SK-N-SH (cell line): Measurements from ENCODE around the gene REC114. TPM values are rescaled to one million over a fixed set of nuclear protein-coding genes. Genes with fewer than 3 reads are reported as not detected.
"Not testable (repeated sequence)": the region's sequence is repeated elsewhere in the genome, so short reads cannot be mapped to it uniquely, and the experiment has no call there.

ENCODE experiments used
- CTCF ChIA-PET: fragments of 300-600, 350-600 bp; formaldehyde crosslinking; extraction: SDS; loops from one replicate; lab custom pipeline; 2021; lab: Yijun Ruan, JAX
- POLR2A ChIA-PET: fragments of 350-600 bp; sonication (Branson Sonifier 250); formaldehyde crosslinking; extraction: SDS; loops from one replicate; lab custom pipeline; 2020; ENCODE audit warnings: antibody characterized with exemption, inconsistent platforms; lab: Yijun Ruan, JAX
- DNase-seq: peaks from one replicate; pipeline ENCODE4 v3.0.0; 2012
- H2AFZ ChIP-seq: fragments of 200-600 bp; sonication (generic); 2 replicates; pipeline ENCODE4 v1.8.1; 2016; ENCODE audit warnings: antibody characterized with exemption, mild to moderate bottlenecking, low read depth
- H3F3A ChIP-seq: fragments of 200-600 bp; sonication (generic); replicated peaks from 2 replicates; pipeline ENCODE3; 2016; ENCODE audit warnings: antibody characterized with exemption, mild to moderate bottlenecking; ENCODE audit not compliant: insufficient read depth
- H3K27ac ChIP-seq, 2 experiments: fragments of 200-500 bp in 1 of 2; fragments of 200-600 bp in 1 of 2; sonication (Bioruptor generic) in 1 of 2; sonication (generic), shearing (Covaris generic) in 1 of 2; 2 replicates each; pipeline versions ENCODE4 v1.5.1 to v1.6.1; 2014 to 2016; ENCODE audit warnings: low read depth in 2 of 2, inconsistent platforms in 1 of 2, low read length in 1 of 2, mild to moderate bottlenecking in 1 of 2, mixed read lengths in 1 of 2
- H3K27me3 ChIP-seq: fragments of 200-600 bp; sonication (generic), shearing (Covaris generic); 2 replicates; pipeline ENCODE4 v1.6.1; 2016; ENCODE audit warnings: mixed run types; ENCODE audit not compliant: insufficient read depth
- H3K36me3 ChIP-seq, 2 experiments: fragments of 200-500 bp in 1 of 2; fragments of 200-600 bp in 1 of 2; sonication (Bioruptor generic) in 1 of 2; sonication (generic) in 1 of 2; replicated peaks in 1 of 2; 2 replicates each; pipeline versions ENCODE3 to v1.5.1; 2014 to 2016; ENCODE audit warnings: low read length in 1 of 2, mild to moderate bottlenecking in 1 of 2; ENCODE audit not compliant: insufficient read depth in 2 of 2, control insufficient read depth in 1 of 2
- H3K4me1 ChIP-seq, 2 experiments: fragments of 200-500 bp in 1 of 2; fragments of 200-600 bp in 1 of 2; sonication (Bioruptor generic) in 1 of 2; sonication (generic), shearing (Covaris generic) in 1 of 2; 2 replicates each; pipeline versions ENCODE4 v1.5.1 to v1.6.1; 2014 to 2016; ENCODE audit warnings: low read depth in 1 of 2, low read length in 1 of 2, mixed run types in 1 of 2; ENCODE audit not compliant: insufficient read depth in 2 of 2, control insufficient read depth in 1 of 2
- H3K4me2 ChIP-seq: fragments of 200-600 bp; sonication (generic), shearing (Covaris generic); 2 replicates; pipeline ENCODE4 v1.6.1; 2017; ENCODE audit warnings: mixed run types
- H3K4me3 ChIP-seq, 2 experiments: fragments of 200-500 bp in 1 of 2; fragments of 200-600 bp in 1 of 2; sonication (Bioruptor generic) in 1 of 2; sonication (generic), shearing (Covaris generic) in 1 of 2; 2 replicates each; pipeline versions ENCODE4 v1.5.1 to v1.8.1; 2014 to 2016; ENCODE audit warnings: low read depth in 2 of 2, inconsistent platforms in 1 of 2, low read length in 1 of 2, mild to moderate bottlenecking in 1 of 2, mixed read lengths in 1 of 2, moderate library complexity in 1 of 2
- H3K79me2 ChIP-seq: fragments of 200-600 bp; sonication (generic); 2 replicates; pipeline ENCODE4 v1.8.1; 2017; ENCODE audit warnings: mild to moderate bottlenecking; ENCODE audit not compliant: insufficient read depth
- H3K9ac ChIP-seq: fragments of 200-600 bp; sonication (generic); 2 replicates; pipeline ENCODE4 v1.6.1; 2017; ENCODE audit warnings: mixed run types
- H3K9me2 ChIP-seq: fragments of 200-600 bp; sonication (generic); 2 replicates; pipeline ENCODE4 v1.6.1; 2017; ENCODE audit warnings: mixed run types
- H3K9me3 ChIP-seq: fragments of 200-600 bp; sonication (generic); 2 replicates; pipeline ENCODE4 v1.6.1; 2017; ENCODE audit warnings: mixed run types, mild to moderate bottlenecking, moderate library complexity
- H4K20me1 ChIP-seq: fragments of 200-600 bp; sonication (generic); 2 replicates; pipeline ENCODE4 v1.6.1; 2017; ENCODE audit warnings: mild to moderate bottlenecking, mixed run types; ENCODE audit not compliant: insufficient read depth
- ELF1 ChIP-seq: IDR thresholded peaks from 2 replicates; pipeline ENCODE4 v1.4.0; 2012
- EP300 ChIP-seq, 2 experiments: IDR thresholded peaks; 2 replicates each; pipeline versions ENCODE4 v1.4.0 to v1.6.1; 2012; ENCODE audit warnings: borderline replicate concordance in 1 of 2, low read depth in 1 of 2, low read length in 1 of 2
- FOXJ3 ChIP-seq: sonication (generic); formaldehyde crosslinking; IDR thresholded peaks from 2 replicates; pipeline ENCODE4 v1.5.1; 2020; ENCODE audit warnings: mild to moderate bottlenecking, missing genetic modification reagents
- GABPA ChIP-seq: IDR thresholded peaks from 2 replicates; pipeline ENCODE4 v1.4.0; 2012; ENCODE audit warnings: low read depth, mild to moderate bottlenecking
- GATA2 ChIP-seq: sonication (generic); formaldehyde crosslinking; IDR thresholded peaks from 2 replicates; pipeline ENCODE4 v1.5.0; 2020; ENCODE audit warnings: mild to moderate bottlenecking, missing genetic modification reagents
- IRF3 ChIP-seq: fragments of 150-350 bp; IDR thresholded peaks from 2 replicates; pipeline ENCODE4 v1.6.1; 2016; ENCODE audit warnings: mild to moderate bottlenecking, low read depth, low read length
- JUND ChIP-seq: IDR thresholded peaks from 2 replicates; pipeline ENCODE4 v1.4.0; 2012
- NFIC ChIP-seq: IDR thresholded peaks from 2 replicates; pipeline ENCODE4 v1.4.0; 2012; ENCODE audit warnings: borderline replicate concordance
- RAD21 ChIP-seq: IDR thresholded peaks from 2 replicates; pipeline ENCODE4 v1.6.1; 2012; ENCODE audit warnings: mild to moderate bottlenecking, low read length
- RFX5 ChIP-seq: IDR thresholded peaks from 2 replicates; pipeline ENCODE4 v1.6.1; 2012; ENCODE audit warnings: mild to moderate bottlenecking, improper control_type of control experiment, low read length
- TCF12 ChIP-seq: IDR thresholded peaks from 2 replicates; pipeline ENCODE4 v1.4.0; 2012
- USF2 ChIP-seq: fragments of 150-350 bp; IDR thresholded peaks from 2 replicates; pipeline ENCODE4 v1.6.1; 2017; ENCODE audit warnings: antibody characterized with exemption, low read length, low read depth, borderline replicate concordance
- WGBS: methylation state at CpG from one replicate; pipeline ENCODE4 v1.1.6; 2017; ENCODE audit warnings: low lambda C conversion rate; 5-methylcytosine and 5-hydroxymethylcytosine counted together
- polyA plus RNA-seq, 3 experiments: library from polyadenylated mRNA; depleted of rRNA; stranded (reverse); fragments of >200 nt; gene quantifications; 2 replicates each; pipeline ENCODE4 v1.2.3, GENCODE V29; 2012
- TF ChIP-seq, protein P1 (sequence below): IDR thresholded peaks from 2 replicates; pipeline ENCODE4 v1.4.0; 2012; ENCODE audit warnings: low read depth
- TF ChIP-seq, protein P2 (sequence below): IDR thresholded peaks from 2 replicates; pipeline ENCODE4 v1.4.0; 2012; ENCODE audit warnings: low read depth, borderline replicate concordance

Gene REC114
- polyA plus RNA-seq, 1 of the 3 experiments (the other 2 are of a cell fraction) = not detected

- no peak overlapping the region for H2AFZ ChIP-seq
- H3K79me2 ChIP-seq = no peaks in the 10 kb centered on the region
- ChIA-PET CTCF (interaction anchor here (0.9 to 1.2 kb wide), 3 partner anchors 16 to 41 kb away, joined by 3 to 5 read pairs (median 4); no protein-coding TSS in a partner anchor), POLR2A (no interaction called here)
- no peak overlapping the region for H3K4me3 ChIP-seq
- no peaks in the 10 kb centered on the region for H3K9me3 ChIP-seq
- no peaks in the 10 kb centered on the region for H4K20me1 ChIP-seq
- H3F3A ChIP-seq = no peaks in the 10 kb centered on the region
- TF ChIP-seq, protein P1, sequence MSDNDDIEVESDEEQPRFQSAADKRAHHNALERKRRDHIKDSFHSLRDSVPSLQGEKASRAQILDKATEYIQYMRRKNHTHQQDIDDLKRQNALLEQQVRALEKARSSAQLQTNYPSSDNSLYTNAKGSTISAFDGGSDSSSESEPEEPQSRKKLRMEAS = no peak
- WGBS = 24% methylated on average over 2 of the region's 2 CpGs
- H3K4me1 ChIP-seq = no peaks in the 10 kb centered on the region
- H3K4me2 ChIP-seq = no peak overlapping the region
- no peaks in the 10 kb centered on the region for H3K9me2 ChIP-seq
- H3K27ac ChIP-seq = no peak overlapping the region
- H3K36me3 ChIP-seq = no peaks in the 10 kb centered on the region
- H3K9ac ChIP-seq = no peak overlapping the region
- H3K27me3 ChIP-seq = no peaks in the 10 kb centered on the region; the same call in 1 of the 2 replicates
- DNase-seq = no peak
Measured at GRCh38 chr15:73425510-73425909, 17.5 kb upstream of the REC114 start.

GRCh38 chr15:73426323-73426994 is 16.5 kb upstream of the REC114 start:
- ChIA-PET POLR2A (no interaction called here), CTCF (interaction anchor here (0.9 to 1.2 kb wide), 5 partner anchors 14 to 120 kb away, joined by 3 to 5 read pairs (median 3); no protein-coding TSS in a partner anchor)
- H3K4me3 ChIP-seq = no peak overlapping the region
- H3K4me2 ChIP-seq = no peak overlapping the region
- no peaks in the 10 kb centered on the region for H3K9me3 ChIP-seq
- no peak overlapping the region for H3K27ac ChIP-seq
- H3K27me3 ChIP-seq = no peaks in the 10 kb centered on the region; the same call in 1 of the 2 replicates
- H3K9ac ChIP-seq = no peak overlapping the region
- H3K4me1 ChIP-seq = no peaks in the 10 kb centered on the region
- no peaks in the 10 kb centered on the region for H3F3A ChIP-seq
- H4K20me1 ChIP-seq = no peaks in the 10 kb centered on the region
- no peaks in the 10 kb centered on the region for H3K9me2 ChIP-seq
- no peaks in the 10 kb centered on the region for H3K36me3 ChIP-seq
- TF ChIP-seq RAD21 = no peak
- TF ChIP-seq, protein P1 = no peak
- TF ChIP-seq NFIC = no peak
- TF ChIP-seq RFX5 = no peak
- TF ChIP-seq EP300 (IDR thresholded peaks at IDR 0.05; ENCODE audit: borderline replicate concordance in 1 of 2, low read depth in 1 of 2, low read length in 1 of 2) = no peak
- TF ChIP-seq JUND = no peak
- no peak for TF ChIP-seq USF2
- no peak for TF ChIP-seq FOXJ3 (CRISPR knock-in tag)
- TF ChIP-seq GABPA = no peak
- no peak for TF ChIP-seq ELF1
- no peak for TF ChIP-seq GATA2 (CRISPR knock-in tag)
- TF ChIP-seq TCF12 = no peak
- TF ChIP-seq, protein P2, sequence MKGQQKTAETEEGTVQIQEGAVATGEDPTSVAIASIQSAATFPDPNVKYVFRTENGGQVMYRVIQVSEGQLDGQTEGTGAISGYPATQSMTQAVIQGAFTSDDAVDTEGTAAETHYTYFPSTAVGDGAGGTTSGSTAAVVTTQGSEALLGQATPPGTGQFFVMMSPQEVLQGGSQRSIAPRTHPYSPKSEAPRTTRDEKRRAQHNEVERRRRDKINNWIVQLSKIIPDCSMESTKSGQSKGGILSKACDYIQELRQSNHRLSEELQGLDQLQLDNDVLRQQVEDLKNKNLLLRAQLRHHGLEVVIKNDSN = no peak
- TF ChIP-seq IRF3 = no peak
- WGBS = 41% methylated on average over 5 of the region's 5 CpGs
- H2AFZ ChIP-seq = no peak overlapping the region
- DNase-seq = no peak
- no peaks in the 10 kb centered on the region for H3K79me2 ChIP-seq

DNA sequence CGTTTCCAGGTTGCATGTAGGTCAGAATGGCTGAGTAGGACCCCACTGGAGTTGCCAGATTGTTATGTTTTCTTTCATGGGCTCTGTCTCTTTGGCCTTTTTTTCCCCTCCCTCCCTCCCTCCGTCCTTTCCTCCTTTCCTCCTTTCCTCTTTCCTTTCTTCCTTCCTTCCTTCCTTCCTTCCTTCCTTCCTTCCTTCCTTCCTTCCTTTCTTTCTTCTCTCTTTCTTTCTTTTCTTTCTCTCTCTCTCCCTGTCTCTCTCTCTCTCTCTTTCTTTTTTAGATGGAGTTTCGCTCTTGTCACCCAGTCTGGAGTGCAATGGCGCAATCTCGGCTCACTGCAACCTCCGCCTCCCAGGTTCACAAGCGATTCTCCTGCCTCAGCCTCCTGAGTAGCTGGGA is 11.6 kb upstream of the REC114 start:
- H4K20me1 ChIP-seq, H3K9me2 ChIP-seq, H3K9me3 ChIP-seq, POLR2A ChIA-PET, DNase-seq, H3K27me3 ChIP-seq, H3K27ac ChIP-seq, H3K79me2 ChIP-seq, H2AFZ ChIP-seq, H3K4me3 ChIP-seq, H3F3A ChIP-seq, H3K4me2 ChIP-seq, H3K36me3 ChIP-seq, H3K4me1 ChIP-seq, H3K9ac ChIP-seq: not testable (repeated sequence)
- CTCF ChIA-PET = interaction anchor here (1.4 kb wide), 1 partner anchor 14 kb away, joined by 4 read pairs; no protein-coding TSS in a partner anchor
- WGBS = 59% methylated on average over 7 of the region's 7 CpGs
